ENCODE measurements around the gene ADGRL3. TPM values are rescaled to one million over a fixed set of nuclear protein-coding genes. Genes with fewer than 3 reads are reported as not detected.

The ADGRL3 gene
- total RNA-seq, 1 donor from 2014 or later = 31.3 TPM

DNA sequence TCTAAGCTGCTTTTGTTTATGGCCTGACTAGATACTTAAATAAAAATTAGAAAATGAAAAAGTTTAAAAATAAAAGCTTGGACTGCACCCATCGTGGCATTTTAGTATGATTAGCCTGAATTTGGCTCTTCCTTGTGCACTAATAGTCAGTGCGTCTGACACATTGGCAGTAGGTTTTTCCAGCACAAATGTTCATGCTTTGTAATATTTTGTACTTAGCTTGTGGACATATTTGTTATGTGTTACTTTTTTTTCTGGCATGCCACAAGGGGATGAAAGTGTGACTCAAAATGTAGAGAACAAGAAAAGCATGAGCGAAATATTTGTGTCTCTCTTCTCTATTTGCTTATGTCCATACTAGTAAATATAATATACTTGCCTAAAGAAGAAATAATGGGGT, 359.3 kb downstream of the ADGRL3 start:
- peaks cover 24% of the 10 kb centered on the region for H3K4me1 Mint-ChIP-seq (ENCODE audit: low read depth, unreplicated experiment)
- no peak for FAIRE-seq
- no peak overlapping the region for H3K27ac Mint-ChIP-seq (ENCODE audit: unreplicated experiment)
- H3K9me3 ChIP-seq (ENCODE audit: insufficient read depth, low read depth, low read length) = no peaks in the 10 kb centered on the region
- peaks cover 4% of the 10 kb centered on the region for H3K36me3 Mint-ChIP-seq (ENCODE audit: low read depth, unreplicated experiment)
- no peak overlapping the region for H3K4me2 ChIP-seq (ENCODE audit: low read length)
- H2AFZ ChIP-seq (ENCODE audit: low read depth, low read length) = no peak overlapping the region
- H3K4me3 Mint-ChIP-seq (ENCODE audit: unreplicated experiment) = no peak overlapping the region
- no peak overlapping the region for H3K27ac ChIP-seq (ENCODE audit: low read depth, low read length)
- no peak for DNase-seq (ENCODE audit: low read depth)
- no peaks in the 10 kb centered on the region for H3K27me3 ChIP-seq (ENCODE audit: insufficient read depth, low read length)
- H3K36me3 ChIP-seq (ENCODE audit: insufficient read depth, low read length) = no peaks in the 10 kb centered on the region
- peaks cover 16% of the 10 kb centered on the region for H3K4me1 ChIP-seq (ENCODE audit: insufficient read depth, low read length)
- no peak overlapping the region for H3K4me3 ChIP-seq (ENCODE audit: insufficient read depth, low read depth, low read length)
- H3K9me3 Mint-ChIP-seq (ENCODE audit: unreplicated experiment) = peaks cover 6% of the 10 kb centered on the region
- TF ChIP-seq, protein P1, sequence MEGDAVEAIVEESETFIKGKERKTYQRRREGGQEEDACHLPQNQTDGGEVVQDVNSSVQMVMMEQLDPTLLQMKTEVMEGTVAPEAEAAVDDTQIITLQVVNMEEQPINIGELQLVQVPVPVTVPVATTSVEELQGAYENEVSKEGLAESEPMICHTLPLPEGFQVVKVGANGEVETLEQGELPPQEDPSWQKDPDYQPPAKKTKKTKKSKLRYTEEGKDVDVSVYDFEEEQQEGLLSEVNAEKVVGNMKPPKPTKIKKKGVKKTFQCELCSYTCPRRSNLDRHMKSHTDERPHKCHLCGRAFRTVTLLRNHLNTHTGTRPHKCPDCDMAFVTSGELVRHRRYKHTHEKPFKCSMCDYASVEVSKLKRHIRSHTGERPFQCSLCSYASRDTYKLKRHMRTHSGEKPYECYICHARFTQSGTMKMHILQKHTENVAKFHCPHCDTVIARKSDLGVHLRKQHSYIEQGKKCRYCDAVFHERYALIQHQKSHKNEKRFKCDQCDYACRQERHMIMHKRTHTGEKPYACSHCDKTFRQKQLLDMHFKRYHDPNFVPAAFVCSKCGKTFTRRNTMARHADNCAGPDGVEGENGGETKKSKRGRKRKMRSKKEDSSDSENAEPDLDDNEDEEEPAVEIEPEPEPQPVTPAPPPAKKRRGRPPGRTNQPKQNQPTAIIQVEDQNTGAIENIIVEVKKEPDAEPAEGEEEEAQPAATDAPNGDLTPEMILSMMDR (IDR thresholded peaks at IDR 0.05; ENCODE audit: insufficient read depth, low read depth, low read length) = no peak
- no peak for TF ChIP-seq EZH2 (IDR thresholded peaks at IDR 0.05; ENCODE audit: insufficient read depth, low read length)
- no peaks in the 10 kb centered on the region for H4K20me1 ChIP-seq (ENCODE audit: insufficient read depth, low read length)
- H3K27me3 Mint-ChIP-seq (ENCODE audit: low read depth, unreplicated experiment) = no peaks in the 10 kb centered on the region
- H3K79me2 ChIP-seq (ENCODE audit: insufficient read depth, low read length) = no peaks in the 10 kb centered on the region
- no peak overlapping the region for H3K9ac ChIP-seq (ENCODE audit: low read length)

DNA sequence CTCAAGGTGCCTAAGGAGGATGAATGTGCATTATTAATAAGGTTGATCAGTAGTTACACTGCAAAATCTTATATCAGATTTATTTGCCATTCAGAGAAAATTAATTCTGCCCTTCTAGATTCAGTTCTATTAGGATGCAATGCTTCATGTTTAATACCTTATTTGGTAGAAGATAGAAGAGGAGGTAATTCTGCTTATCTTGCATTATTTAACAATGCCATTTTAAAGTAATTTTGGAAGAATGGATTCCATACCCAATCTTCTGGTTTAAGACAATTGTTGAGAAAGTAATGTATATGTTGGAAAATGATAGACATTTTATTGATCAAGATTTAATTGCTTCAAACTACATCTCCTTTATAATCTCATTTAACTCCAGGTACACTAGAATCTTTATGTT, 360.9 kb downstream of the ADGRL3 start:
- H3K4me3 Mint-ChIP-seq (ENCODE audit: unreplicated experiment) = no peak overlapping the region

More for the DNA sequence above, 360.9 kb downstream of the ADGRL3 start:
- Mint-ChIP-seq H3K27ac (ENCODE audit: unreplicated experiment) (no peak overlapping the region), H3K36me3 (ENCODE audit: low read depth, unreplicated experiment) (peaks cover 4% of the 10 kb centered on the region), H3K27me3 (ENCODE audit: low read depth, unreplicated experiment) (no peaks in the 10 kb centered on the region), H3K4me1 (ENCODE audit: low read depth, unreplicated experiment) (peaks cover 15% of the 10 kb centered on the region), H3K9me3 (ENCODE audit: unreplicated experiment) (peaks cover 6% of the 10 kb centered on the region)
- H4K20me1 ChIP-seq (ENCODE audit: insufficient read depth, low read length) = no peaks in the 10 kb centered on the region
- no peak overlapping the region for H2AFZ ChIP-seq (ENCODE audit: low read depth, low read length)
- H3K4me3 ChIP-seq (ENCODE audit: insufficient read depth, low read depth, low read length) = no peak overlapping the region
- no peak for FAIRE-seq
- H3K9me3 ChIP-seq (ENCODE audit: insufficient read depth, low read depth, low read length) = no peaks in the 10 kb centered on the region
- TF ChIP-seq, protein P1 (IDR thresholded peaks at IDR 0.05; ENCODE audit: insufficient read depth, low read depth, low read length) = no peak
- no peak for TF ChIP-seq EZH2 (IDR thresholded peaks at IDR 0.05; ENCODE audit: insufficient read depth, low read length)
- H3K4me2 ChIP-seq (ENCODE audit: low read length) = no peak overlapping the region
- H3K27me3 ChIP-seq (ENCODE audit: insufficient read depth, low read length) = no peaks in the 10 kb centered on the region
- no peak overlapping the region for H3K9ac ChIP-seq (ENCODE audit: low read length)
- H3K4me1 ChIP-seq (ENCODE audit: insufficient read depth, low read length) = peaks cover 7% of the 10 kb centered on the region
- no peak overlapping the region for H3K27ac ChIP-seq (ENCODE audit: low read depth, low read length)
- H3K36me3 ChIP-seq (ENCODE audit: insufficient read depth, low read length) = no peaks in the 10 kb centered on the region
- no peak for DNase-seq (ENCODE audit: low read depth)
- no peaks in the 10 kb centered on the region for H3K79me2 ChIP-seq (ENCODE audit: insufficient read depth, low read length)
